Ovary (tissue), 3 donors: ENCODE measurements around the gene SLC35A1.

Experiments
- CTCF ChIP-seq, 3 donors: fragments of 450-650 bp in 2 of 3; fragments of 200-600 bp in 1 of 3; IDR thresholded peaks; one replicate each; pipeline versions ENCODE4 v1.5.1 to v1.8.0; 2016 to 2022; ENCODE audit warnings: antibody characterized with exemption in 3 of 3, mild to moderate bottlenecking in 1 of 3
- EP300 ChIP-seq: sonication (generic); formaldehyde crosslinking; IDR thresholded peaks from one replicate; pipeline ENCODE4 v1.6.1; 2017; ENCODE audit warnings: antibody characterized with exemption
- POLR2A ChIP-seq: fragments of 450-650 bp; IDR thresholded peaks from one replicate; pipeline ENCODE4 v1.6.1; 2017; ENCODE audit warnings: antibody characterized with exemption, mild to moderate bottlenecking, moderate library complexity
- donor health status: DM: no; HTN: no; CAD: no.

- no peak for TF ChIP-seq POLR2A
- TF ChIP-seq CTCF (IDR thresholded peaks at IDR 0.05), result no peak
- no peak for TF ChIP-seq EP300
These were observed 79.0 kb downstream of the SLC35A1 start for GRCh38 chr6:87551799-87552198.
